PFSK-1 (cell line): ENCODE measurements around the gene NECTIN1.

ENCODE experiments used
- FOXP2 ChIP-seq: optimal IDR thresholded peaks from 2 replicates; pipeline ENCODE3; 2011; ENCODE audit warnings: borderline replicate concordance, control low read depth, inconsistent platforms; ENCODE audit not compliant: insufficient read depth; ENCODE audit errors: extremely low read length, extremely low read depth
- POLR2AphosphoS5 ChIP-seq: IDR thresholded peaks from 2 replicates; pipeline ENCODE4 v1.6.1; 2012; ENCODE audit warnings: low read depth, mild to moderate bottlenecking, control low read depth, low read length, moderate library complexity
- SIN3A ChIP-seq: IDR thresholded peaks from 2 replicates; pipeline ENCODE4 v1.6.1; 2012; ENCODE audit warnings: mild to moderate bottlenecking, low read length, moderate library complexity, borderline replicate concordance; ENCODE audit not compliant: insufficient read depth
- TAF1 ChIP-seq: IDR thresholded peaks from 2 replicates; pipeline ENCODE4 v1.6.1; 2012; ENCODE audit warnings: low read length, control low read depth, borderline replicate concordance; ENCODE audit not compliant: insufficient read depth
- TF ChIP-seq, protein P1 (sequence below), 2 experiments: IDR thresholded peaks; 2 replicates each; pipeline versions ENCODE4 v1.6.1 to v1.8.0; 2011 to 2012; ENCODE audit warnings: low read depth in 2 of 2, low read length in 2 of 2, control low read depth in 1 of 2, inconsistent platforms in 1 of 2, mild to moderate bottlenecking in 1 of 2, moderate library complexity in 1 of 2; ENCODE audit not compliant: insufficient read depth in 1 of 2

GRCh38 chr11:119616586-119617339, 112.2 kb downstream of the NECTIN1 start:
- TF ChIP-seq POLR2AphosphoS5 (no peak), TAF1 (no peak), SIN3A (no peak), FOXP2 (no peak)
- TF ChIP-seq, protein P1, sequence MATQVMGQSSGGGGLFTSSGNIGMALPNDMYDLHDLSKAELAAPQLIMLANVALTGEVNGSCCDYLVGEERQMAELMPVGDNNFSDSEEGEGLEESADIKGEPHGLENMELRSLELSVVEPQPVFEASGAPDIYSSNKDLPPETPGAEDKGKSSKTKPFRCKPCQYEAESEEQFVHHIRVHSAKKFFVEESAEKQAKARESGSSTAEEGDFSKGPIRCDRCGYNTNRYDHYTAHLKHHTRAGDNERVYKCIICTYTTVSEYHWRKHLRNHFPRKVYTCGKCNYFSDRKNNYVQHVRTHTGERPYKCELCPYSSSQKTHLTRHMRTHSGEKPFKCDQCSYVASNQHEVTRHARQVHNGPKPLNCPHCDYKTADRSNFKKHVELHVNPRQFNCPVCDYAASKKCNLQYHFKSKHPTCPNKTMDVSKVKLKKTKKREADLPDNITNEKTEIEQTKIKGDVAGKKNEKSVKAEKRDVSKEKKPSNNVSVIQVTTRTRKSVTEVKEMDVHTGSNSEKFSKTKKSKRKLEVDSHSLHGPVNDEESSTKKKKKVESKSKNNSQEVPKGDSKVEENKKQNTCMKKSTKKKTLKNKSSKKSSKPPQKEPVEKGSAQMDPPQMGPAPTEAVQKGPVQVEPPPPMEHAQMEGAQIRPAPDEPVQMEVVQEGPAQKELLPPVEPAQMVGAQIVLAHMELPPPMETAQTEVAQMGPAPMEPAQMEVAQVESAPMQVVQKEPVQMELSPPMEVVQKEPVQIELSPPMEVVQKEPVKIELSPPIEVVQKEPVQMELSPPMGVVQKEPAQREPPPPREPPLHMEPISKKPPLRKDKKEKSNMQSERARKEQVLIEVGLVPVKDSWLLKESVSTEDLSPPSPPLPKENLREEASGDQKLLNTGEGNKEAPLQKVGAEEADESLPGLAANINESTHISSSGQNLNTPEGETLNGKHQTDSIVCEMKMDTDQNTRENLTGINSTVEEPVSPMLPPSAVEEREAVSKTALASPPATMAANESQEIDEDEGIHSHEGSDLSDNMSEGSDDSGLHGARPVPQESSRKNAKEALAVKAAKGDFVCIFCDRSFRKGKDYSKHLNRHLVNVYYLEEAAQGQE (IDR thresholded peaks at IDR 0.05; ENCODE audit: insufficient read depth in 1 of 2, low read depth in 2 of 2, low read length in 2 of 2): no peak
